Measurements from ENCODE around the gene SSTR1.

Gene SSTR1

DNA sequence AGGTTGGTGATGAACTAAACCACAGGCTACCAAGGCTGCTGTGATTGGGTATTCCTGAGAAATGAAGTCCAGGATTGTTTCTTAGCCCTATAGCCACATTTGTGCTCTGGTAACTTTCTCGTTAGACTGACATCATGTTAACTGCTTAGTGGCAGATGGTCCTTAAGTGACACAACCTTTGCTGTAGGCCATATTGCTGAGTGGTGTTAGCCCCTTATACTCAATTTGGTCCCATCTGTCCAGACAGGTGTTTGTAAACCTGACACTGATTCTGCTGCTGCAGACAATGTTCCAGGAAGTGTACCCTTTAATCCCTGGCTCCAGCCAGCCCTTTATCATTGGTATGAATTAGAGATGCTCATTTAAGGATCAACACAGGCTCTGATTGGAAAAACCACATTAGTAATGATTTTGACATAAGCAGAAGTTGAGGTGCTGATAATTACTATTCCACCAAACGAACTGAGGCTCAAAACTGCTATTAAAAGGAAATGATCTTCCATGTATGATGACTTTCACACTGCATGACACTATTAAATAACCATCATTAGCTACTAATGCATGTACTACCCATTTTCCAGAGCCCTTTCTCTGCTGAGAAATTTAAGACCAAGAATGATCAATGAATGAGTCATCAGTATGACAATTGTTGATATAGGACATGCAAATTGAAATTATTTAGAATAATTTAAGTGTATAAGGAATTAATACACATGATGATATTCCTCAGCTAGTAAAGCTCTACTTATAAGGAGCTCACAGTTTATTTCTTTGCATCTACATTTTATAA is 3.6 kb upstream of the SSTR1 start:
- DNase-seq, result no peak

DNA sequence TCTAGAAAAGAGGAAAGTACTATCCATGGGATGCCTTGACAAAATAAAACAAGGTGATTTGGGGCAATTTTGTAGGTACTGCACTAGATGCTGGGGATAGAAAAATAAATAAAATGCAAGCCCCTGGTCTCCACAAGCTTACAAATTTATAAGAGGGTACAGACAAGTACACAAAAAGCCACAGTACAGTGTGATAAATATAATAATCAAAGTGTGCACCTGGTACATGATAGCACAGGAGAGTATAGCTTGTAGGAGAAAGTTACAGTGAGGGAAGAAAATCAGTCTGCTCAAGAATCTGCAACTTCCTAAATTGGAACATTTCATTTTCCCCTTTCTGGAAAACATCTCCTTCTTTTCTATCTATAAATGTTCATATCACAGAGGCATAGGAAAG is 3.0 kb upstream of the SSTR1 start:
- DNase-seq, result no peak

DNA sequence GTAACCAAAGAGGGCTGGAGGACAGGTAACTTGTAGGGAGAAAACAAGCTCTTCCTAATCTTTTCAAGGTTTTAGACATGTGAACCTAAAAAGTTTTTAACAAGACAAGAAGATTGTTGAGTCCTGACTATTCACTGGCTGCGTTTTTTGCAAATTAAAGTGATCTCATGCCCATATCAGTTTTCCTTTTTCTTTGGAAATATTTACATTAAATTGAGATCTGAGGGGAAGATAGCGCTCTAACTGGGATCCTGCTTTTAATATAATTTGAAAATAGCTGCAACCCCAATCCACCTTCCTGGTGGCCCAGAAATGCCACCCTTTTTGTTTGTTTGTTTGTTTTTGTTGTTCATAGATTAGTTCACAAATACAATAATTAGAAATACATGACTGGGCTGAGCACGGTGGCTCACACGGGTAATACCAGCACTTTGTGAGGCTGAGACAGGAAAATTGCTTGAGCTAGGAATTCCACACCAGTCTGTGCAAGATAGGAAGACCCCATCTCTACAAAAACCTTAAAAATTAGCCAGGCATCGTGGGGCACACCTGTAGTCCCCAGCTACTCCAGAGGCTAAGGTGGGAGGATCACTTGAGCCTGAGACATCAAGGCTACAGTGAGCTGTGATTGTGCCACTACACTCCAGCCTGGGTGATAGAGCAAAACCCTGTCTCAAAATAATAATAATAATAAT is 2.4 kb upstream of the SSTR1 start:
- no peak for DNase-seq

- no peak for DNase-seq
These were observed 1.6 kb upstream of the SSTR1 start for GRCh38 chr14:38205949-38206665.

DNA sequence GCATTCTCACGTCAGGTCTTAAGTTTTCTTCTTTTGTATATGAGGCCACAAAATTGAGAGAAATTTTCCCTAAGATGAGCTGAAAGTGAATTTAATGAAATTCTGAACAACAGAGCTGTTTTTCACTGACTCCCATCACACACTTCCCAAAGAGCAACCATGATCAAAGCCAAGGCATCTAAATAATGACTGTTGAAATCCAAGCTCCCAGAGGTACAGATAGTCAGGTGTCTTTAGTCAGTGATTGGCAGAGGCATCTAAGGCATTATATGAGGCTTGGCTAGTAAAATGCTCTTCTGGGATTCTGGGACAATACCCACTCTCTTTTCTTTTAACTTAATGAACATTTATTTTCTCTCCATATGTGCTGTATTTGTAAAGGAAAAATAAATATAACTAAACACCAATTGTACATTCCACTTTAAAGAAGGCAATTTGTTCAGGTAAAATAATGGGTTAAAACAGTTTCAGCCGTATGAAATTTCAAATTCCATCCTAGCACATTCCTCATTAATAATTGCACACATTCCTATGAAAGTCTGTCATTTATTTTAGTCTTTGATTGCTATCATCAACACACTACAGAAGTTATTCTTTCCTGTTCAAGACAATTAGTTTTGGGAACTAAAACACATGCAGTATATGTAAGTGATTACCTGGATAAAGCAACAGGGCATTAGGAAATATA is 871 bp upstream of the SSTR1 start:
- no peak for DNase-seq

- no peak for DNase-seq
These were observed 348 bp upstream of the SSTR1 start for GRCh38 chr14:38207377-38207735.

DNA sequence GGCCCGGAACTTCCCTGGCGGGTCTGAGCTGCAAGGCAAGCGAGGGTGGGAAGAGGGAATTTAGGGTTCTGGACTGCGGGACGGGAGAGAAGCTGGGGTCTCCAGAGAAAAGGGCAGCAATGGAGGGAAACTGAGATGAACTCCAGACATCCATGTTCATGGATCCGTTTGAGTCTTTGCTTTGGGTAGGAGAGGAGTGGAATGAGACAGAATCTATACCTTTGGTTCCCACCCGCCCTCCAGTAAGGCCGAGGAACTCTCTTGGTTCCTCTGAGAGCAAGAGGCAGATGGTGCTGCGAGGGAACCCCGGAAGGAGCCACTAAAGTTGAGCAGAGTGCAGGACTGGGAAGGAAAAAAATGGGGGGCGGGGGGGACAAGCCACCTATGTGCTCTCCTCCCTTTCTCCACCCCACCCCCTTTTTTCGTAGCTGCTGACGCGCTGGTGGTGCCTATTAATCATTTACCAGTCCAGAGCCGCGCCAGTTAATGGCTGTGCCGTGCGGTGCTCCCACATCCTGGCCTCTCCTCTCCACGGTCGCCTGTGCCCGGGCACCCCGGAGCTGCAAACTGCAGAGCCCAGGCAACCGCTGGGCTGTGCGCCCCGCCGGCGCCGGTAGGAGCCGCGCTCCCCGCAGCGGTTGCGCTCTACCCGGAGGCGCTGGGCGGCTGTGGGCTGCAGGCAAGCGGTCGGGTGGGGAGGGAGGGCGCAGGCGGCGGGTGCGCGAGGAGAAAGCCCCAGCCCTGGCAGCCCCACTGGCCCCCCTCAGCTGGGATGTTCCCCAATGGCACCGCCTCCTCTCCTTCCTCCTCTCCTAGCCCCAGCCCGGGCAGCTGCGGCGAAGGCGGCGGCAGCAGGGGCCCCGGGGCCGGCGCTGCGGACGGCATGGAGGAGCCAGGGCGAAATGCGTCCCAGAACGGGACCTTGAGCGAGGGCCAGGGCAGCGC is 1.2 kb downstream of the SSTR1 start:
- DNase-seq, result no peak

DNA sequence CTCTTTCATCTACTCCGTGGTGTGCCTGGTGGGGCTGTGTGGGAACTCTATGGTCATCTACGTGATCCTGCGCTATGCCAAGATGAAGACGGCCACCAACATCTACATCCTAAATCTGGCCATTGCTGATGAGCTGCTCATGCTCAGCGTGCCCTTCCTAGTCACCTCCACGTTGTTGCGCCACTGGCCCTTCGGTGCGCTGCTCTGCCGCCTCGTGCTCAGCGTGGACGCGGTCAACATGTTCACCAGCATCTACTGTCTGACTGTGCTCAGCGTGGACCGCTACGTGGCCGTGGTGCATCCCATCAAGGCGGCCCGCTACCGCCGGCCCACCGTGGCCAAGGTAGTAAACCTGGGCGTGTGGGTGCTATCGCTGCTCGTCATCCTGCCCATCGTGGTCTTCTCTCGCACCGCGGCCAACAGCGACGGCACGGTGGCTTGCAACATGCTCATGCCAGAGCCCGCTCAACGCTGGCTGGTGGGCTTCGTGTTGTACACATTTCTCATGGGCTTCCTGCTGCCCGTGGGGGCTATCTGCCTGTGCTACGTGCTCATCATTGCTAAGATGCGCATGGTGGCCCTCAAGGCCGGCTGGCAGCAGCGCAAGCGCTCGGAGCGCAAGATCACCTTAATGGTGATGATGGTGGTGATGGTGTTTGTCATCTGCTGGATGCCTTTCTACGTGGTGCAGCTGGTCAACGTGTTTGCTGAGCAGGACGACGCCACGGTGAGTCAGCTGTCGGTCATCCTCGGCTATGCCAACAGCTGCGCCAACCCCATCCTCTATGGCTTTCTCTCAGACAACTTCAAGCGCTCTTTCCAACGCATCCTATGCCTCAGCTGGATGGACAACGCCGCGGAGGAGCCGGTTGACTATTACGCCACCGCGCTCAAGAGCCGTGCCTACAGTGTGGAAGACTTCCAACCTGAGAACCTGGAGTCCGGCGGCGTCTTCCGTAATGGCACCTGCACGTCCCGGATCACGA is 2.2 kb downstream of the SSTR1 start:
- DNase-seq, result no peak

- no peak for DNase-seq
These were observed 3.0 kb downstream of the SSTR1 start for GRCh38 chr14:38210587-38211216.

DNA sequence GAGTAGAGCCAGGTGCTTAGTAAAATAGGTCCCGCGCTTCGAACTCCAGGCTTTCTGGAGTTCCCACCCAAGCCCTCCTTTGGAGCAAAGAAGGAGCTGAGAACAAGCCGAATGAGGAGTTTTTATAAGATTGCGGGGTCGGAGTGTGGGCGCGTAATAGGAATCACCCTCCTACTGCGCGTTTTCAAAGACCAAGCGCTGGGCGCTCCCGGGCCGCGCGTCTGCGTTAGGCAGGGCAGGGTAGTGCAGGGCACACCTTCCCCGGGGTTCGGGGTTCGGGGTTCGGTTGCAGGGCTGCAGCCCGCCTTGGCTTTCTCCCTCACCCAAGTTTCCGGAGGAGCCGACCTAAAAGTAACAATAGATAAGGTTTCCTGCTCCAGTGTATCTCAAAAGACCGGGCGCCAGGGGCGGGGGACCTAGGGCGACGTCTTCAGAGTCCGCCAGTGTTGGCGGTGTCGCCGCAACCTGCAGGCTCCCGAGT is 3.6 kb downstream of the SSTR1 start:
- no peak for DNase-seq

DNA sequence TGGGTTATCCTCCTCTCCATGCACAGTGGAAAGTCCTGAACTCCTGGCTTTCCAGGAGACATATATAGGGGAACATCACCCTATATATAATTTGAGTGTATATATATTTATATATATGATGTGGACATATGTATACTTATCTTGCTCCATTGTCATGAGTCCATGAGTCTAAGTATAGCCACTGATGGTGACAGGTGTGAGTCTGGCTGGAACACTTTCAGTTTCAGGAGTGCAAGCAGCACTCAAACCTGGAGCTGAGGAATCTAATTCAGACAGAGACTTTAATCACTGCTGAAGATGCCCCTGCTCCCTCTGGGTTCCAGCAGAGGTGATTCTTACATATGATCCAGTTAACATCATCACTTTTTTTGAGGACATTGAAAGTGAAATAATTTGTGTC is 4.4 kb downstream of the SSTR1 start:
- DNase-seq, result no peak

DNA sequence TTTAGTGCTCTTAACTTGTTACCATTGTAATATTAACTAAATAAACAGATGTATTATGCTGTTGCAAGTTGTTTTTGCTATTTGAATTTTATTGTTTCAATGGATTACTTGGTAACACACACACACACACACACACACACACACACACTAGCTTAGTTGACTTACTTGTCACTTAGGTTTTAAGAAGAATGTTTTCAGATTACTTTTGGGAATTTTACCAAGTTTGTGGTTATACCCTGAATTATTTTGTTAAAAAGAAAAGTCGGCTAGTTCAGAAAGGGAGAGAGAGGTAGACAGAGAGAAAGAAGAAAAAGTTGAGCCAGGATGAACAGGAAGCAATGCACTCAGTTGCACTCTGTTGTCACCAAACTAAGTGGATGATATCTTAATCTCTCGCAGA is 5.3 kb downstream of the SSTR1 start:
- no peak for DNase-seq

GRCh38 chr14:38217553-38217952 is 9.8 kb downstream of the SSTR1 start:
- DNase-seq, result no peak

- no peak for DNase-seq
These were observed 13.4 kb downstream of the SSTR1 start for GRCh38 chr14:38221077-38221476.

DNA sequence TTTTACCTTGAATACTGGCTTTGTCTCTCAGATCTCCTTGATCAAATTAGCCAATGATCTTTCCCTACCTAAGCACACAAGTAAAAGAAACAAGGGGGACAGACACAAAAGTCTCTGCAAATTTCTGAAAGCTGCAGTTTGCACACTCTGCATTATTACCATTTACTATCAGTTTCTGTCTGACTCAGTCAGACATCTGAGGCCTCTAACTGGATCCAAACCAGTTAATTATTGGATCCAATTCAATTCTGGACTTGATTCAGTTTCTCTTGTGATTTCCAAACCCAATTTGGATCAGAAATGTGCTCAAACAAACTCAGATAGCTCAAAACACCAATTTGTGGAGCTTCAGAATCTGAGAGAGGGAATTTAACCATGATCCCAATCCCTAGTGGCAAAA is 16.6 kb downstream of the SSTR1 start:
- no peak for DNase-seq

- DNase-seq, result no peak
These were observed 18.2 kb downstream of the SSTR1 start for GRCh38 chr14:38225946-38226345.

- DNase-seq, result no peak
These were observed 18.7 kb downstream of the SSTR1 start for GRCh38 chr14:38226366-38226765.

DNA sequence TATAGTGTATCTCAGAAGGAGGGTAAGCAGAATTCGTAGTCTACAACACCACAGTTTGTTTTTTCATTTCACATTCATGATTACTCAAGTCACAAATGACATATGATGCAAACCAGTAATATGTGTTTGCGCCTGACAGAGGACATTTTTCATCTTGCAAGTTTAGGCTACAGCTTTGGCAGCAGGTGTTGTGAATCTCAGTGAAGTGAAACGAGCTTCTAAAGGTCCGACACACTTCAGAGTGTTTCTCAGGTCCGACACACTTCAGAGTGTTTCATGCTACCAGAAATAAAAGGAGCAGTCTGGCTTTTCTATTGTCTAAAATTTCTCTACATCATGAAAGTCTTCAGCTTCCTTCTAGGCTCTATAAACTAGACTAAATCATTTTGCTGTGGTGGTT is 25.5 kb downstream of the SSTR1 start:
- no peak for DNase-seq

DNA sequence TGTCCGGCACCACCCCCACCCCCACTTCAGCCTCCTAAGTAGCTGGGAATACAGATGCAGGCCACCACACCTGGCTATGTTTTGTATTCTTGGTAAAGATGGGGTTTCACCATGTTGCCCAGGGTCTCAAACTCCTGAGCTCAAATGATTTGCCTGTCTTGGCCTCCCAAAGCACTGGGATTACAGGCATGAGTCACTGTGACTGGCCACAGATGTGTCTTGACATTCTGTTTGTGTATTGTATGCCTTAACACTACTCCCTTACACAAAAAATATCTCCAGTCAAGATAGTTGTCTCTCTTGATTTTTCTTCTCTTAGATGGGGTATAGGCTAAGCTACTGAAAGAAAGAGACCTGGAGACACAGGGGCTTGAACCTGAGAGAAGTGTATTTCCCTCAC is 30.6 kb downstream of the SSTR1 start:
- DNase-seq, result no peak

- no peak for DNase-seq
These were observed 31.2 kb downstream of the SSTR1 start for GRCh38 chr14:38238878-38239277.
